Measurements from ENCODE around the gene CACNA2D4.

CACNA2D4 gene

GRCh38 chr12:1836854-1837421 is 81.5 kb downstream of the CACNA2D4 start:
- DNase-seq (ENCODE audit: low spot score) = no peak
- TF ChIP-seq CTCF (IDR thresholded peaks at IDR 0.05) = no peak
- Histone ChIP-seq H3K4me3 (no peak overlapping the region), H3K27ac (no peak overlapping the region)

GRCh38 chr12:1836241-1836803 is 82.1 kb downstream of the CACNA2D4 start:
- DNase-seq (ENCODE audit: low spot score) = no peak
- TF ChIP-seq CTCF (IDR thresholded peaks at IDR 0.05) = no peak
- Histone ChIP-seq H3K27ac (no peak overlapping the region), H3K4me3 (no peak overlapping the region)

GRCh38 chr12:1835211-1836131 is 83.0 kb downstream of the CACNA2D4 start:
- TF ChIP-seq CTCF (IDR thresholded peaks at IDR 0.05) = no peak
- no peak for DNase-seq (ENCODE audit: low spot score)
- Histone ChIP-seq H3K4me3 (no peak overlapping the region), H3K27ac (no peak overlapping the region)

GRCh38 chr12:1834186-1834925 is 84.1 kb downstream of the CACNA2D4 start:
- no peak for DNase-seq (ENCODE audit: low spot score)
- TF ChIP-seq CTCF (IDR thresholded peaks at IDR 0.05) = no peak
- H3K4me3 ChIP-seq = no peak overlapping the region
- H3K27ac ChIP-seq = no peak overlapping the region

- TF ChIP-seq CTCF (IDR thresholded peaks at IDR 0.05) = no peak
- DNase-seq (ENCODE audit: low spot score) = no peak
Observed at GRCh38 chr12:1833596-1834028, 84.8 kb downstream of the CACNA2D4 start.

GRCh38 chr12:1832801-1833595 is 85.5 kb downstream of the CACNA2D4 start:
- no peak for DNase-seq (ENCODE audit: low spot score)
- Histone ChIP-seq H3K4me3 (no peak overlapping the region), H3K27ac (no peak overlapping the region)
- no peak for TF ChIP-seq CTCF (IDR thresholded peaks at IDR 0.05)

More at GRCh38 chr12:1833596-1834028, 84.8 kb downstream of the CACNA2D4 start:
- Histone ChIP-seq H3K4me3 (no peak overlapping the region), H3K27ac (no peak overlapping the region)

Measured in coronary artery (tissue), 2 donors.